Body of pancreas (tissue), 4 donors: ENCODE results near the gene KCNJ10. TPM values are rescaled to one million over a fixed set of nuclear protein-coding genes. Genes with fewer than 3 reads are reported as not detected.

Source experiments
- ATAC-seq: fragments of 150-250 bp; one replicate; pipeline ENCODE4 v1.9.1; 2016
- DNase-seq, 4 donors: peaks; one replicate each; pipeline ENCODE4 v3.0.0-alpha.2; 2019
- H3K27ac ChIP-seq, 4 donors: fragments of 200-600 bp; sonication (generic); 1 replicate in 3 of 4; 2 replicates in 1 of 4; pipeline versions ENCODE4 v1.5.1 to v1.6.1; 2016 to 2019; ENCODE audit warnings: mild to moderate bottlenecking in 1 of 4, mixed read lengths in 1 of 4, moderate library complexity in 1 of 4
- H3K27me3 ChIP-seq, 2 donors: fragments of 200-600 bp; sonication (generic); one replicate each; pipeline ENCODE4 v1.6.0; 2016; ENCODE audit warnings: mild to moderate bottlenecking in 1 of 2
- H3K36me3 ChIP-seq, 2 donors: fragments of 200-600 bp; sonication (generic); replicated peaks in 1 of 2; 2 replicates each; pipeline ENCODE4 v1.5.1; 2016; ENCODE audit warnings: low read depth in 2 of 2; ENCODE audit not compliant: insufficient read depth in 1 of 2
- H3K4me1 ChIP-seq: fragments of 200-600 bp; sonication (generic); one replicate; pipeline ENCODE4 v1.6.0; 2016
- H3K4me3 ChIP-seq, 2 donors: fragments of 200-600 bp; sonication (generic); 1 replicate in 1 of 2; 2 replicates in 1 of 2; pipeline ENCODE4 v1.5.1; 2016 to 2019
- H3K9me3 ChIP-seq, 3 donors: fragments of 200-600 bp; sonication (generic); 1 replicate in 2 of 3; 2 replicates in 1 of 3; pipeline ENCODE4 v1.5.1; 2016
- CTCF ChIP-seq, 7 experiments: fragments of 450-650 bp in 4 of 7; fragments of 200-600 bp in 3 of 7; sonication (generic) in 3 of 7; IDR thresholded peaks; one replicate each; pipeline ENCODE4 v1.5.1; 2016 to 2019; ENCODE audit warnings: antibody characterized with exemption in 7 of 7
- POLR2A ChIP-seq, 3 donors: fragments of 450-650 bp; IDR thresholded peaks; one replicate each; pipeline ENCODE4 v1.6.1; 2016; ENCODE audit warnings: antibody characterized with exemption in 3 of 3, mild to moderate bottlenecking in 2 of 3
- WGBS, 2 donors: methylation state at CpG; one replicate each; pipeline ENCODE4 v1.1.5; 2017; 5-methylcytosine and 5-hydroxymethylcytosine counted together
- intact Hi-C: fragments of 100-400 bp; cut with DNase I; formaldehyde crosslinking; loops from one replicate; pipeline ENCODE4 v1.15.1; 2023
- total RNA-seq, 2 donors: library from RNA; depleted of rRNA; stranded (reverse); fragments of >200 nt; gene quantifications; one replicate each; pipeline ENCODE4 v1.1.0, GENCODE V29; 2016

Gene KCNJ10
- total RNA-seq, 2 donors from 2014 or later, result not detected

- H3K36me3 ChIP-seq, result no peaks in the 10 kb centered on the region
- no peak for DNase-seq
- H3K4me1 ChIP-seq, result peaks cover 10% of the 10 kb centered on the region
- ATAC-seq, result no peak
- H3K27ac ChIP-seq, result no peak overlapping the region
- H3K4me3 ChIP-seq, result no peak overlapping the region
- intact Hi-C loops, result no loop called here
- no peak for TF ChIP-seq CTCF (IDR thresholded peaks at IDR 0.05)
- no peak for TF ChIP-seq POLR2A (IDR thresholded peaks at IDR 0.05)
- 62 to 65% methylated on average over 6 of the region's 6 CpGs for WGBS, 2 donors
- H3K9me3 ChIP-seq, result no peaks in the 10 kb centered on the region
- H3K27me3 ChIP-seq, result no peaks in the 10 kb centered on the region
Observed at GRCh38 chr1:160066829-160067745, 2.9 kb downstream of the KCNJ10 start.

GRCh38 chr1:160064746-160065145 lies 5.2 kb downstream of the KCNJ10 start:
- intact Hi-C loops, result no loop called here
- no peaks in the 10 kb centered on the region for H3K9me3 ChIP-seq
- 60 to 64% methylated on average over 3 of the region's 3 CpGs for WGBS, 2 donors
- no peaks in the 10 kb centered on the region for H3K27me3 ChIP-seq
- ATAC-seq, result no peak
- no peak overlapping the region for H3K27ac ChIP-seq
- no peak for TF ChIP-seq CTCF (IDR thresholded peaks at IDR 0.05)
- TF ChIP-seq POLR2A (IDR thresholded peaks at IDR 0.05), result no peak
- no peak for DNase-seq
- H3K36me3 ChIP-seq, result no peaks in the 10 kb centered on the region
- no peak overlapping the region for H3K4me3 ChIP-seq
- H3K4me1 ChIP-seq, result peaks cover under 1% of the 10 kb centered on the region

- H3K4me1 ChIP-seq, result no peaks in the 10 kb centered on the region
- no peaks in the 10 kb centered on the region for H3K36me3 ChIP-seq
- no peaks in the 10 kb centered on the region for H3K9me3 ChIP-seq
- no peaks in the 10 kb centered on the region for H3K27me3 ChIP-seq
- H3K27ac ChIP-seq, result no peak overlapping the region
- ATAC-seq (no peak), DNase-seq (no peak)
- WGBS, 2 donors, result 66 to 79% methylated on average over 3 of the region's 3 CpGs
- no peak overlapping the region for H3K4me3 ChIP-seq
- intact Hi-C loops, result no loop called here
- TF ChIP-seq CTCF (IDR thresholded peaks at IDR 0.05) (no peak), POLR2A (IDR thresholded peaks at IDR 0.05) (no peak)
Observed at GRCh38 chr1:160064164-160064563, 5.8 kb downstream of the KCNJ10 start.

GRCh38 chr1:160063176-160063575 lies 6.8 kb downstream of the KCNJ10 start:
- WGBS, 2 donors, result 86 to 96% methylated on average over 4 to 5 of the region's 5 CpGs
- DNase-seq, result no peak

More at GRCh38 chr1:160063176-160063575, 6.8 kb downstream of the KCNJ10 start:
- intact Hi-C loops, result no loop called here
- Histone ChIP-seq H3K4me3 (no peak overlapping the region), H3K4me1 (no peaks in the 10 kb centered on the region), H3K9me3 (no peaks in the 10 kb centered on the region), H3K36me3 (no peaks in the 10 kb centered on the region), H3K27ac (no peak overlapping the region), H3K27me3 (no peaks in the 10 kb centered on the region)
- TF ChIP-seq POLR2A (IDR thresholded peaks at IDR 0.05), result no peak
- no peak for TF ChIP-seq CTCF (IDR thresholded peaks at IDR 0.05)
- no peak for ATAC-seq
